LoVo (cell line): Measurements from ENCODE around the gene NCAPH2.

Experiments used
- DNase-seq: peaks from one replicate; pipeline ENCODE4 v3.0.0-alpha.2; 2016; ENCODE audit warnings: low spot score

The NCAPH2 gene

GRCh38 chr22:50490531-50491308 is 17.3 kb upstream of the NCAPH2 start:
- no peak for DNase-seq

GRCh38 chr22:50497093-50497492 is 10.9 kb upstream of the NCAPH2 start:
- no peak for DNase-seq

GRCh38 chr22:50498322-50498890 is 9.6 kb upstream of the NCAPH2 start:
- DNase-seq: peak; percentile 26

GRCh38 chr22:50500452-50500851 is 7.6 kb upstream of the NCAPH2 start:
- no peak for DNase-seq

GRCh38 chr22:50502096-50502495 is 5.9 kb upstream of the NCAPH2 start:
- no peak for DNase-seq

GRCh38 chr22:50502628-50503474 is 5.2 kb upstream of the NCAPH2 start:
- no peak for DNase-seq

GRCh38 chr22:50503475-50504145 is 4.4 kb upstream of the NCAPH2 start:
- no peak for DNase-seq

GRCh38 chr22:50504369-50505211 is 3.4 kb upstream of the NCAPH2 start:
- no peak for DNase-seq

- no peak for DNase-seq
Measured at GRCh38 chr22:50505276-50505775, 2.7 kb upstream of the NCAPH2 start.

- no peak for DNase-seq
Measured at GRCh38 chr22:50505776-50506610, 2.0 kb upstream of the NCAPH2 start.

GRCh38 chr22:50506611-50507420 is 1.2 kb upstream of the NCAPH2 start:
- no peak for DNase-seq

GRCh38 chr22:50507421-50507990 is 518 bp upstream of the NCAPH2 start, which contains the start of gene LMF2:
LMF2 (minus strand) TSS chr22:50507702; CDS start chr22:50507675, 27 bp downstream.
- peak; percentile 84 for DNase-seq

GRCh38 chr22:50508897-50509296 is 873 bp downstream of the NCAPH2 start:
- no peak for DNase-seq

- DNase-seq: no peak
Measured at GRCh38 chr22:50513175-50513574, 5.2 kb downstream of the NCAPH2 start.

- DNase-seq: no peak
Measured at GRCh38 chr22:50516068-50516467, 8.0 kb downstream of the NCAPH2 start.

GRCh38 chr22:50516891-50517290 is 8.9 kb downstream of the NCAPH2 start:
- no peak for DNase-seq

- no peak for DNase-seq
Measured at GRCh38 chr22:50517495-50518260, 9.7 kb downstream of the NCAPH2 start.

GRCh38 chr22:50518606-50519005 is 10.6 kb downstream of the NCAPH2 start:
- DNase-seq: no peak
